ENCODE measurements around the gene SKOR2.

SKOR2 gene

GRCh38 chr18:47263150-47263429 lies 11.6 kb upstream of the SKOR2 start:
- TF ChIP-seq CTCF (conservative IDR thresholded peaks at IDR 0.05), result no peak
- no peak overlapping the region for H3K27ac ChIP-seq

- no peak for TF ChIP-seq CTCF (conservative IDR thresholded peaks at IDR 0.05)
- H3K27ac ChIP-seq, result no peak overlapping the region
These were observed 11.1 kb upstream of the SKOR2 start for GRCh38 chr18:47262301-47263149.

- TF ChIP-seq CTCF (conservative IDR thresholded peaks at IDR 0.05), result no peak
- H3K27ac ChIP-seq, result no peak overlapping the region
These were observed 10.4 kb upstream of the SKOR2 start for GRCh38 chr18:47261902-47262300.

GRCh38 chr18:47260924-47261701 lies 9.7 kb upstream of the SKOR2 start:
- no peak overlapping the region for H3K27ac ChIP-seq
- no peak for TF ChIP-seq CTCF (conservative IDR thresholded peaks at IDR 0.05)

- TF ChIP-seq CTCF (conservative IDR thresholded peaks at IDR 0.05), result no peak
- no peak overlapping the region for H3K27ac ChIP-seq
These were observed 8.9 kb upstream of the SKOR2 start for GRCh38 chr18:47260120-47260923.

- H3K27ac ChIP-seq, result no peak overlapping the region
- TF ChIP-seq CTCF (conservative IDR thresholded peaks at IDR 0.05), result no peak
These were observed 3.0 kb upstream of the SKOR2 start for GRCh38 chr18:47254341-47254939.
